GM18502 (cell line): ENCODE measurements around the gene THSD7A.
A peak's percentile ranks its signal among the peaks of the same experiment; 100 is the strongest.

Experiments used
- ATAC-seq: cut with Tn5 transposase; IDR thresholded peaks from one replicate; pipeline ENCODE4 v1.9.1; 2021; ENCODE audit warnings: mild to moderate bottlenecking; ENCODE audit not compliant: unreplicated experiment, poor library complexity

Gene THSD7A

GRCh38 chr7:11642841-11643240 lies 189.2 kb downstream of the THSD7A start:
- no peak for ATAC-seq

GRCh38 chr7:11642276-11642675 lies 189.7 kb downstream of the THSD7A start:
- no peak for ATAC-seq

GRCh38 chr7:11638011-11638774 lies 193.8 kb downstream of the THSD7A start:
- no peak for ATAC-seq

GRCh38 chr7:11636274-11636673 lies 195.7 kb downstream of the THSD7A start:
- no peak for ATAC-seq

- ATAC-seq = no peak
Observed at GRCh38 chr7:11633310-11633709, 198.7 kb downstream of the THSD7A start.

DNA sequence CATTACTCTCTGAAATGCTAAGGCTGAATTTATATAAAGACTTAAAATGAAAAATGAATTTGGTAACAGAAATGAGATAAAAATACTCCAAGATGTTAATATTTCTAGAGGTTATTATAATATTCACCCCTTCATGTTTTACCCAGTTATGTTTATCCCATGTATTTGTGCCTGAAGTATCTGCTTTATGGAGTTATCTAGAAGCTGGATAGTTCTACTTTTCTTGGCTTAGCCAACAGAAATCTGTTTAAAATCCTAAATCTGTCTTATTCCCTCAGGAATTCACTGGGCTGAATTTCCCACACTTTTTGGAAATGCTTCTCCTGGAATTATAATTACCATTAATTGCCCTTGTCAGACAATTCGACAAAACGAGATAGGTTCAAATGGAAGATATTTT lies 201.6 kb downstream of the THSD7A start:
- ATAC-seq = no peak

DNA sequence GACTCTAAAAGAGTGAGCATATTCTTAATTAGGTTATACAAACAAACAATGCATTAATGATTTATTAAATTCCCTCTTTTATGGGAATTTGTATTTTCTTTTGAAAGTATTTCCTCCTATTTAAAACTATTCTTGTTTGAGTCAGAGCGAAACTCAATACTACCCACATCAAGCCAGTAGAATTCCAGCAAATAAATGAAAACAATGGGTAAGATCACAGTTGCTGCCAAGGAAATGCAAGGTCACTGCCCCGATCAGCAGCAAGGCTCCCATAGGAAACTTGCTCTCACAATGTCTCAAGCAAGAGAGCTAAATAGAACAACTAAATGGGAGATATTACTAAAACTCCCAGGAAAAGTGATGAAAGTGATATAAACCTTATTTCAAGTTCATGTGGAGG lies 206.3 kb downstream of the THSD7A start:
- no peak for ATAC-seq

- no peak for ATAC-seq
Observed at GRCh38 chr7:11623093-11623678, 208.8 kb downstream of the THSD7A start.

DNA sequence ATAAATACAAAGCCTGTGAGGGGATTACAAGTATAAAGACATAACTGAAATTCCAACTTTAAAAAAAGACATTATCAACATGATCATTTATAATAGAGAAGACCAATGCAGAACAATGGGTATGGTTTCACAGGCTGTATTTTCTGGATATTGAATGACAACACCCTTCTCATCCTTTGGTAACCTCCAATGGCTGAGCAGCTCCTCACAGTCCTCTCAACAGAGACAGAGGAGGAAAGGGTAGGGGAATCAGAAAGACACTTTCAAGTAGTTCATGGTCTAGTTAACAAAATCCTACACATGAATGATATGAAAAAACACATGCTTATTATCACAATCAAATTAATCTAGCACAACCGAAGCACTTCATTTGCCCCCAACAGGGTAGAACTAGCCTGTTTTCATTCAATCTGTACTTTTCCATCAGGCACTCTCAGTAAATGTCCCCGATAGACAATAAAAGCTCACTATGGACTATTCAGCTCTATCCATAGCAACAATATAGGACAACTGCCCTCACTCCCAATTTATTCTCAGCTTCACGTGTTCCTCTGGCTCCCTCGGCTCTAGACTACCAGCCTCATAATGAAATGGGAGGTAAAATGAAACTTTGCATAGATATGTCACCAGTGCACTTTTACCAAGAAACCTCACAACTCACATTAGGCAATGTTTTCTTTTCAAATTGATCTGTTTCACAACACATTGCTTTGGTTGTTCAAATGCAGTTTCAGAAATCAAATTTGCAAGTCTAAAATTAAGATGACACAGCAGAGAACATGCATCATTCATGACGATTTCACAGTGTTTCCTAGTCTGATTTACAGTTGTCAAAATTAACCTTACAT lies 211.4 kb downstream of the THSD7A start:
- no peak for ATAC-seq

DNA sequence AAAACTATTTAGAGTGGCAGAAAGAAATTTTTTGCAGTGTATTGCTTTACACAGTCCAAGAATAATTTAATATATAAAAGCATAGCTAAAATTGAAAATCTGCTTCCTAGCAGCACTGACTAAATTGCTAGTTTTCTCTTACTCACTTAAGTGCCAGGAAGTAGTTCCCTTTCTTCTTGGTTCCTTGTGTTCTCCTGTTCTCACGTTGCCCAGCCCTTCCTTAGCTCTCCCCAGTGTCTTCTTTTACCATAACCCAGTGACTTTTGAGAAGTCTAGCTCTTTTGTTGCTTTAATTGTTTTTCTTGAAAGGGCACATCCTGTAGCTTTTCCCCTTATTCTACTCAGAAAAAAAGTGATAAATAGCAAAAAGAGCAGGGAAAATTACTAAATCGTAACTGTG lies 215.5 kb downstream of the THSD7A start:
- ATAC-seq = no peak

- no peak for ATAC-seq
Observed at GRCh38 chr7:11615174-11615573, 216.8 kb downstream of the THSD7A start.

- peak; percentile 90 for ATAC-seq
Observed at GRCh38 chr7:11613292-11613930, 218.6 kb downstream of the THSD7A start.

- ATAC-seq = peak; percentile 39
Observed at GRCh38 chr7:11612737-11613136, 219.3 kb downstream of the THSD7A start.

GRCh38 chr7:11609096-11609670 lies 222.8 kb downstream of the THSD7A start:
- ATAC-seq = no peak

- ATAC-seq = no peak
Observed at GRCh38 chr7:11607686-11608085, 224.3 kb downstream of the THSD7A start.

GRCh38 chr7:11605749-11606148 lies 226.2 kb downstream of the THSD7A start:
- ATAC-seq = no peak

GRCh38 chr7:11604505-11604904 lies 227.5 kb downstream of the THSD7A start:
- ATAC-seq = no peak

DNA sequence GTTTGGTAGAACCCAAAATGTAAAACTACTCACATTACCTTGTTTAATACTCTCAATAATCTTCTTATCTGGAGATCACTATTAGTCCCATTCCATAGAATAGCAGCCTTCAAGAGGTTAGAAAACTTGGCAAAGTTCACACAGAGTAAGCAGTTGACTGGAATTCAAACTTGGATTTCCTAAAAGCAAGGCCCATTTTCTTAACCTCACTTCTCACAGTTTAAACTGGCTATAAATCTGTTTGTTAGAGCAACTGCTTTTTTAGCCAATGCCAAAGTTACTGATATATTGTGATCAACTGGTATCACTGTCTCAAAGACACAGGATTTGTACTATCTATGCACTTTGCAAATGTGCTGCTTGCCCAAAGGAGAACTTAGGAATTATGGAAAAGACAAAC lies 230.2 kb downstream of the THSD7A start:
- no peak for ATAC-seq

DNA sequence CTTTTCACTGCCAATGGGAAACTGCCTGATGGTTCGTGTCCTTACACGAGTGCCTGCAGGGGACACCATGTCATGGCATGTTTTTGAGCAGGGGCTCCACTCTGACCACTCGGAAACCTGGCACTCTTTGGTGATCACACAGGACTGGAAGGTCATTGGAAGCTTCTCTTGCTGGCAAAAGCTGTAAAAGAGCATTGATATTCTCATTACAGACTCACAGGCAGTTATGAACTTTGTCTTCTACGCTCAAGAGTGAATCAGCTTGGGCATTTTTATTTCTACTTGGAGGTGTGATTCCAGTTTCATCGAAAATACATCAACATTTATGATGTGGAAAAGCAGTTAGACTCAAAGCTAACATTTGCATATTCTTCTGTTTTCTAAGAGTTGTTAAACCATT lies 238.7 kb downstream of the THSD7A start:
- no peak for ATAC-seq

- no peak for ATAC-seq
Observed at GRCh38 chr7:11592699-11593098, 239.3 kb downstream of the THSD7A start.
